ENCODE data around the gene NTSR1.

The NTSR1 gene

GRCh38 chr20:62689861-62690260 lies 18.8 kb upstream of the NTSR1 start:
- no peak overlapping the region for H3K4me3 ChIP-seq (ENCODE audit: low read depth, low read length)
- H3K27ac ChIP-seq: no peak overlapping the region
- TF ChIP-seq, protein P1, sequence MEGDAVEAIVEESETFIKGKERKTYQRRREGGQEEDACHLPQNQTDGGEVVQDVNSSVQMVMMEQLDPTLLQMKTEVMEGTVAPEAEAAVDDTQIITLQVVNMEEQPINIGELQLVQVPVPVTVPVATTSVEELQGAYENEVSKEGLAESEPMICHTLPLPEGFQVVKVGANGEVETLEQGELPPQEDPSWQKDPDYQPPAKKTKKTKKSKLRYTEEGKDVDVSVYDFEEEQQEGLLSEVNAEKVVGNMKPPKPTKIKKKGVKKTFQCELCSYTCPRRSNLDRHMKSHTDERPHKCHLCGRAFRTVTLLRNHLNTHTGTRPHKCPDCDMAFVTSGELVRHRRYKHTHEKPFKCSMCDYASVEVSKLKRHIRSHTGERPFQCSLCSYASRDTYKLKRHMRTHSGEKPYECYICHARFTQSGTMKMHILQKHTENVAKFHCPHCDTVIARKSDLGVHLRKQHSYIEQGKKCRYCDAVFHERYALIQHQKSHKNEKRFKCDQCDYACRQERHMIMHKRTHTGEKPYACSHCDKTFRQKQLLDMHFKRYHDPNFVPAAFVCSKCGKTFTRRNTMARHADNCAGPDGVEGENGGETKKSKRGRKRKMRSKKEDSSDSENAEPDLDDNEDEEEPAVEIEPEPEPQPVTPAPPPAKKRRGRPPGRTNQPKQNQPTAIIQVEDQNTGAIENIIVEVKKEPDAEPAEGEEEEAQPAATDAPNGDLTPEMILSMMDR (IDR thresholded peaks at IDR 0.05; ENCODE audit: low read depth, low read length): no peak
- DNase-seq: no peak
- H3K27me3 ChIP-seq (ENCODE audit: insufficient read depth, low read depth, severe bottlenecking): no peaks in the 10 kb centered on the region
- H3K36me3 ChIP-seq: no peaks in the 10 kb centered on the region
- H3K9me3 ChIP-seq (ENCODE audit: severe bottlenecking): no peaks in the 10 kb centered on the region

- Histone ChIP-seq H3K9me3 (ENCODE audit: severe bottlenecking) (no peaks in the 10 kb centered on the region), H3K4me3 (ENCODE audit: low read depth, low read length) (no peak overlapping the region), H3K27me3 (ENCODE audit: insufficient read depth, low read depth, severe bottlenecking) (no peaks in the 10 kb centered on the region), H3K36me3 (no peaks in the 10 kb centered on the region), H3K27ac (no peak overlapping the region)
- DNase-seq: no peak
- TF ChIP-seq, protein P1 (IDR thresholded peaks at IDR 0.05; ENCODE audit: low read depth, low read length): no peak
Measured at GRCh38 chr20:62690261-62690820, 18.3 kb upstream of the NTSR1 start.

DNA sequence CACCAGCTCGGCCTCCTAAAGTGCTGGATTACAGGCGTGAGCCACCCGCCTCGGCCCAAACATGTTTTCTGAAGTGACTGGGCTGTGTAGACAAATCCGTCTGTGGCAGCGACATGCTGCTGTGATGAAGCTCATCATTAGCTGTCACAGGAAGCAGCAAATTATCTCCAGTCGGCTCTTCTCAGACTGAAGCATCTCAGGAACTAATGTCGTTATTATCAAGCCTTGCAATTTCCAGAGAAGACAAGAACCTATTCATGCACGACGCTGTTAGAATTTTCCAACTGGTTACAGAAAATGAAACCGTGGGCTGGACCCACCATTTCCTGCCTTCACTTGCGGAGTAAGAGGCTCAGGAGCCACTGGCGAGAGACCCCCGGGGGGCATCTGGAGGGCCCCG lies 17.1 kb upstream of the NTSR1 start:
- H3K9me3 ChIP-seq (ENCODE audit: severe bottlenecking): no peaks in the 10 kb centered on the region
- no peak overlapping the region for H3K27ac ChIP-seq
- no peak overlapping the region for H3K4me3 ChIP-seq (ENCODE audit: low read depth, low read length)
- no peaks in the 10 kb centered on the region for H3K36me3 ChIP-seq
- no peaks in the 10 kb centered on the region for H3K27me3 ChIP-seq (ENCODE audit: insufficient read depth, low read depth, severe bottlenecking)
- TF ChIP-seq, protein P1 (IDR thresholded peaks at IDR 0.05; ENCODE audit: low read depth, low read length): no peak
- DNase-seq: no peak

- TF ChIP-seq, protein P1 (IDR thresholded peaks at IDR 0.05; ENCODE audit: low read depth, low read length): no peak
- H3K4me3 ChIP-seq (ENCODE audit: low read depth, low read length): no peak overlapping the region
- no peaks in the 10 kb centered on the region for H3K36me3 ChIP-seq
- DNase-seq: no peak
- no peak overlapping the region for H3K27ac ChIP-seq
- H3K27me3 ChIP-seq (ENCODE audit: insufficient read depth, low read depth, severe bottlenecking): no peaks in the 10 kb centered on the region
- no peaks in the 10 kb centered on the region for H3K9me3 ChIP-seq (ENCODE audit: severe bottlenecking)
Measured at GRCh38 chr20:62692176-62692575, 16.5 kb upstream of the NTSR1 start.

GRCh38 chr20:62692801-62693523 lies 15.7 kb upstream of the NTSR1 start:
- no peak for DNase-seq
- Histone ChIP-seq H3K36me3 (no peaks in the 10 kb centered on the region), H3K27me3 (ENCODE audit: insufficient read depth, low read depth, severe bottlenecking) (no peaks in the 10 kb centered on the region), H3K27ac (no peak overlapping the region), H3K4me3 (ENCODE audit: low read depth, low read length) (no peak overlapping the region), H3K9me3 (ENCODE audit: severe bottlenecking) (no peaks in the 10 kb centered on the region)
- TF ChIP-seq, protein P1 (IDR thresholded peaks at IDR 0.05; ENCODE audit: low read depth, low read length): no peak
